ENCODE data around the gene FBXL20.

Gene FBXL20

DNA sequence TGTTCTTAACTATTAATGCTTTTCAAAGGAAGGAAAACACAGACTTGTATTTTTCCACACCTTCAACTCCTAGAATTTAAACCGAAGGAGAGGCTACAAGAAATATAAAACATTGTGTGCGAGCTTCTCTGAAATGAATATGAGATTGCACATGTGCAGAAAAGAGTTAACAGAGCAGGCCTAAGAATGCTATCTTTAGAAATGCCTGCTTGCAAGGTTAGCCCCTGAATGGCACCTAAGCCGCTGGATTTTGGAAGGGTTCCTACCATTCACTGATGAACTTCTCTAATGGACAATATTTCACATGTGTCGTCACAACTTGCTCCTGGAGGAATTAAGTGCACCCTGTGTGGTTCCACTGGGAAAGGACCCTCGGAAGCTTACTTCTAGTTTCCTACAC, 69.3 kb downstream of the FBXL20 start:
- TF ChIP-seq, protein P1, sequence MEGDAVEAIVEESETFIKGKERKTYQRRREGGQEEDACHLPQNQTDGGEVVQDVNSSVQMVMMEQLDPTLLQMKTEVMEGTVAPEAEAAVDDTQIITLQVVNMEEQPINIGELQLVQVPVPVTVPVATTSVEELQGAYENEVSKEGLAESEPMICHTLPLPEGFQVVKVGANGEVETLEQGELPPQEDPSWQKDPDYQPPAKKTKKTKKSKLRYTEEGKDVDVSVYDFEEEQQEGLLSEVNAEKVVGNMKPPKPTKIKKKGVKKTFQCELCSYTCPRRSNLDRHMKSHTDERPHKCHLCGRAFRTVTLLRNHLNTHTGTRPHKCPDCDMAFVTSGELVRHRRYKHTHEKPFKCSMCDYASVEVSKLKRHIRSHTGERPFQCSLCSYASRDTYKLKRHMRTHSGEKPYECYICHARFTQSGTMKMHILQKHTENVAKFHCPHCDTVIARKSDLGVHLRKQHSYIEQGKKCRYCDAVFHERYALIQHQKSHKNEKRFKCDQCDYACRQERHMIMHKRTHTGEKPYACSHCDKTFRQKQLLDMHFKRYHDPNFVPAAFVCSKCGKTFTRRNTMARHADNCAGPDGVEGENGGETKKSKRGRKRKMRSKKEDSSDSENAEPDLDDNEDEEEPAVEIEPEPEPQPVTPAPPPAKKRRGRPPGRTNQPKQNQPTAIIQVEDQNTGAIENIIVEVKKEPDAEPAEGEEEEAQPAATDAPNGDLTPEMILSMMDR (IDR thresholded peaks at IDR 0.05; ENCODE audit: insufficient read depth, low read depth, low read length, missing control alignments): no peak
- H3K4me3 ChIP-seq (ENCODE audit: low read depth, low read length): no peak overlapping the region
- DNase-seq (ENCODE audit: low read depth): no peak

DNA sequence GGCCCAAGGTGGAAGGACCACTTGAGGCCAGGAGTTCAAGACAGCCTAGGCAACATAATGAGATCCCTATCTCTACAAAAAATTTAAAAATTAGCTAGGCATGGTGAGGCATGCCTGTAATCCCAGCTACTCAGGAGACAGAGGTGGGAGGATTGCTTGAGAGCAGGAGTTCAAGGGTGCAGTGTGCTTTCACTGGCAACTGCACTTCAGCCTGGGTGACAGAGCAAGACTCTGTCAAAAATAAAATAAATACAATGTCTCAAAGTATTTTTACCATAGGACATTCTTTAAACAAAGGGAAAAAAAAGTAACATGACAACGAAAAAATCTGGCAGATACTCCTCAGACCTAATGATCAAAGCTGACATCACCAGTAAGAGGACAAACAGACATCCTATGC, 72.6 kb downstream of the FBXL20 start:
- H3K4me3 ChIP-seq (ENCODE audit: low read depth, low read length): no peak overlapping the region
- no peak for DNase-seq (ENCODE audit: low read depth)
- TF ChIP-seq, protein P1 (IDR thresholded peaks at IDR 0.05; ENCODE audit: insufficient read depth, low read depth, low read length, missing control alignments): no peak

GRCh38 chr17:39327109-39327508, 74.3 kb downstream of the FBXL20 start:
- TF ChIP-seq, protein P1 (IDR thresholded peaks at IDR 0.05; ENCODE audit: insufficient read depth, low read depth, low read length, missing control alignments): no peak
- DNase-seq (ENCODE audit: low read depth): no peak
- H3K4me3 ChIP-seq (ENCODE audit: low read depth, low read length): no peak overlapping the region

DNA sequence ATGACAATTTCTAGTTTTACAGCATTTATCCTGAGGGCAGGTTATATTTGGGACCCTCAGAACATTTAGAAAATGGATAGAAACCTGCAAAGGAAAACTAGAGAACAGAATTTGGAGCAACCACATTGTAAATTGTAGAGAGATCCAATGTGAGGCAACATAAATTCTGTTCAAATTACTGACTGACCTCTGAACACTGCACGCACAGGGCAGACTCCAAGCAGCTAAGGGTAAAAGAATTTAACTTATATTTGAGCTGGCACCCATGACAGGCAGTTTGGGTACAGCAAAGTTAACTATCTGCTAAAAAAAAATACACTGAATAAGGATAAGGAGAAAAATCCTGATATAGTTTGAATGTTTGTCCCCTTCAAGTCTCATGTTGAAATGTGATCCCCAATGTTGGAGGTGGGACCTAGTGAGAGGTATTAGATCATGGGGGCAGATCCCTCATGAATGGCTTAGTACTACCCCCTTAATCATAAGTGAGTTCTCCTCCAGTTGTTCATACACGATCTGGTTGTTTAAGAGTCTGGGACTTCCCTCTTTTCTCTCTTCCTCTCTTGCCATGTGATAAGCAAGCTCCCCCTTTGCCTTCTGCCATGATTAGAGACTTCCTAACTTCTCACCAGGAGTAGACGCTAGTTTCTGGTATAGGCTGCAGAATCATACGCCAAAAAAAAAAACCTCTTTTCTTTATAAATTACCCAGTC, 75.7 kb downstream of the FBXL20 start:
- H3K4me3 ChIP-seq (ENCODE audit: low read depth, low read length): no peak overlapping the region
- DNase-seq (ENCODE audit: low read depth): no peak
- TF ChIP-seq, protein P1 (IDR thresholded peaks at IDR 0.05; ENCODE audit: insufficient read depth, low read depth, low read length, missing control alignments): no peak

- no peak for DNase-seq (ENCODE audit: low read depth)
- no peak overlapping the region for H3K4me3 ChIP-seq (ENCODE audit: low read depth, low read length)
- TF ChIP-seq, protein P1 (IDR thresholded peaks at IDR 0.05; ENCODE audit: insufficient read depth, low read depth, low read length, missing control alignments): no peak
Observed at GRCh38 chr17:39318636-39319035, 82.8 kb downstream of the FBXL20 start.

GRCh38 chr17:39306509-39307212, 94.8 kb downstream of the FBXL20 start:
- peak overlapping the region; percentile 18; the same call in 1 of the 2 replicates for H3K4me3 ChIP-seq (ENCODE audit: low read depth, low read length)
- peak; percentile 47 for DNase-seq (ENCODE audit: low read depth)

More at GRCh38 chr17:39306509-39307212, 94.8 kb downstream of the FBXL20 start:
- TF ChIP-seq, protein P1 (IDR thresholded peaks at IDR 0.05; ENCODE audit: insufficient read depth, low read depth, low read length, missing control alignments): no peak

All from GM12865 (cell line).